ENCODE measurements around the gene APC2.

GRCh38 chr19:1483131-1483978, 33.4 kb downstream of the APC2 start:
- TF ChIP-seq, protein P1, sequence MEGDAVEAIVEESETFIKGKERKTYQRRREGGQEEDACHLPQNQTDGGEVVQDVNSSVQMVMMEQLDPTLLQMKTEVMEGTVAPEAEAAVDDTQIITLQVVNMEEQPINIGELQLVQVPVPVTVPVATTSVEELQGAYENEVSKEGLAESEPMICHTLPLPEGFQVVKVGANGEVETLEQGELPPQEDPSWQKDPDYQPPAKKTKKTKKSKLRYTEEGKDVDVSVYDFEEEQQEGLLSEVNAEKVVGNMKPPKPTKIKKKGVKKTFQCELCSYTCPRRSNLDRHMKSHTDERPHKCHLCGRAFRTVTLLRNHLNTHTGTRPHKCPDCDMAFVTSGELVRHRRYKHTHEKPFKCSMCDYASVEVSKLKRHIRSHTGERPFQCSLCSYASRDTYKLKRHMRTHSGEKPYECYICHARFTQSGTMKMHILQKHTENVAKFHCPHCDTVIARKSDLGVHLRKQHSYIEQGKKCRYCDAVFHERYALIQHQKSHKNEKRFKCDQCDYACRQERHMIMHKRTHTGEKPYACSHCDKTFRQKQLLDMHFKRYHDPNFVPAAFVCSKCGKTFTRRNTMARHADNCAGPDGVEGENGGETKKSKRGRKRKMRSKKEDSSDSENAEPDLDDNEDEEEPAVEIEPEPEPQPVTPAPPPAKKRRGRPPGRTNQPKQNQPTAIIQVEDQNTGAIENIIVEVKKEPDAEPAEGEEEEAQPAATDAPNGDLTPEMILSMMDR (conservative IDR thresholded peaks at IDR 0.05), result no peak
- TF ChIP-seq EZH2 (IDR thresholded peaks at IDR 0.05; ENCODE audit: low read depth), result no peak

Measured in PC-9 (cell line).